Hematopoietic multipotent progenitor cell treated with erythropoietin and hydrocortisone succinate and interleukin-3 and kit ligand, for 17 days (in vitro differentiated cells): ENCODE data around the gene LLPH.
"Not testable (repeated sequence)": the region's sequence is repeated elsewhere in the genome, so short reads cannot be mapped to it uniquely, and the experiment has no call there.

Experiments
- DNase-seq: peaks from one replicate; pipeline ENCODE4 v3.0.0-alpha.2; 2015; ENCODE audit warnings: low spot score

Gene LLPH

GRCh38 chr12:66130267-66131066, at the start of gene LLPH:
LLPH (minus strand) TSS chr12:66130750; CDS start chr12:66129106, 1,644 bp downstream.
- DNase-seq, result peak; percentile 85

- DNase-seq, result no peak
Measured at GRCh38 chr12:66176105-66176900, 45.8 kb upstream of the LLPH start.

- not testable (repeated sequence) for DNase-seq
Measured at GRCh38 chr12:66174391-66175325, 44.1 kb upstream of the LLPH start.

- no peak for DNase-seq
Measured at GRCh38 chr12:66170606-66171005, 40.1 kb upstream of the LLPH start.

GRCh38 chr12:66169221-66170170, 38.9 kb upstream of the LLPH start, which contains the start of gene TMBIM4:
TMBIM4 (minus strand) TSS chr12:66169996; CDS start chr12:66169951, 45 bp downstream.
- DNase-seq, result peak; percentile 81

GRCh38 chr12:66168410-66168809, 37.9 kb upstream of the LLPH start:
- DNase-seq, result no peak

GRCh38 chr12:66166561-66166960, 36.0 kb upstream of the LLPH start:
- DNase-seq, result no peak

GRCh38 chr12:66165141-66165540, 34.6 kb upstream of the LLPH start:
- DNase-seq, result no peak

GRCh38 chr12:66164349-66164821, 33.8 kb upstream of the LLPH start:
- no peak for DNase-seq

- no peak for DNase-seq
Measured at GRCh38 chr12:66163289-66163688, 32.7 kb upstream of the LLPH start.

GRCh38 chr12:66162701-66163100, 32.2 kb upstream of the LLPH start:
- no peak for DNase-seq

GRCh38 chr12:66160704-66161103, 30.2 kb upstream of the LLPH start:
- no peak for DNase-seq

GRCh38 chr12:66159123-66159522, 28.6 kb upstream of the LLPH start:
- no peak for DNase-seq

- no peak for DNase-seq
Measured at GRCh38 chr12:66156654-66157053, 26.1 kb upstream of the LLPH start.

- no peak for DNase-seq
Measured at GRCh38 chr12:66154776-66155175, 24.2 kb upstream of the LLPH start.

GRCh38 chr12:66152732-66153131, 22.2 kb upstream of the LLPH start:
- no peak for DNase-seq

- peak; percentile 12 for DNase-seq
Measured at GRCh38 chr12:66149702-66150398, 19.3 kb upstream of the LLPH start.

GRCh38 chr12:66144791-66145754, 14.5 kb upstream of the LLPH start:
- DNase-seq, result no peak

- no peak for DNase-seq
Measured at GRCh38 chr12:66143868-66144267, 13.3 kb upstream of the LLPH start.
